Measurements from ENCODE around the gene SPAAR. TPM values are rescaled to one million over a fixed set of nuclear protein-coding genes. Genes with fewer than 3 reads are reported as not detected.

Gene SPAAR
- total RNA-seq, 1 donor from 2014 or later: not detected

DNA sequence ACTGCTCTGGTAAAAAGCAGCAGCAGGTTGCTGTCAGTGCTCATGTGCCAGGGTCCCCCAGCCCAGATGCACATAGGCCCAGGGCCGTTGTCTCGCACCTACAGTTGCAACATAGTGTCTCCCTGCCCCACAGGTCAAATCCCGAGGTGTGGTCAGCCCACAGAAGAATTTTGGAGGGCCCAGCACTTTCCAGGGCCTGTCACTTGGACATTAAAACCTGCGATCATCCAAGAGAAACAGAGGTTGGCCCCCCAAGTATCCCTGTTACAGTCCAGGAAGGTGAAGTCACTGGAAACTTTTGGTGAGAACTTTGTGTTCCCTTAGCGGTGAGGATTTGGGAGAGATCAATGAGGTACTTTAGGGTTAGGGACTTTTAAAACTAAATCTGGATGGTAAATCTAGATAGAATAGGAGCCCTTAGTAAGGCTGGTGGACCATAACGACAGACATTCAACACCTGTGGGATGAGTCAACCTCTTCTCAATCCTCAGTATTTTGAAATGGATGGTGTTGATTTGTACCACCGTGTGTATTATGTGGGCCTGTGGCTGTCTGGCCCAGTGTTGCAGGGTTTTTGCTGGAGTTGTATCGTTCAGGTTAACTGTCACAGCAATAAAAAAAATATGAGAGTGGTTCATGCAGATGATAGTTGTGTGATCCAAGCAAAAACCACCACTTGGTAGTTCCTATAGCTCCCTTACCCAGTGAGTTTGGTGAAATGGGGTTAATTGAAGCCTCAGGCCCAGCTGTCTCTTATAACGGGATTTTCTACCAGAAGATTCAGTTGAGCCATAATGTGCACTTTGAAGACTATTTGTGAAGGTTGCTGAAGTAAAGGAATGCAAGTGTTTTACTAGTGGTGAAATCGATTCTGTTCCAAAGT is 29.4 kb downstream of the SPAAR start:
- TF ChIP-seq, protein P1, sequence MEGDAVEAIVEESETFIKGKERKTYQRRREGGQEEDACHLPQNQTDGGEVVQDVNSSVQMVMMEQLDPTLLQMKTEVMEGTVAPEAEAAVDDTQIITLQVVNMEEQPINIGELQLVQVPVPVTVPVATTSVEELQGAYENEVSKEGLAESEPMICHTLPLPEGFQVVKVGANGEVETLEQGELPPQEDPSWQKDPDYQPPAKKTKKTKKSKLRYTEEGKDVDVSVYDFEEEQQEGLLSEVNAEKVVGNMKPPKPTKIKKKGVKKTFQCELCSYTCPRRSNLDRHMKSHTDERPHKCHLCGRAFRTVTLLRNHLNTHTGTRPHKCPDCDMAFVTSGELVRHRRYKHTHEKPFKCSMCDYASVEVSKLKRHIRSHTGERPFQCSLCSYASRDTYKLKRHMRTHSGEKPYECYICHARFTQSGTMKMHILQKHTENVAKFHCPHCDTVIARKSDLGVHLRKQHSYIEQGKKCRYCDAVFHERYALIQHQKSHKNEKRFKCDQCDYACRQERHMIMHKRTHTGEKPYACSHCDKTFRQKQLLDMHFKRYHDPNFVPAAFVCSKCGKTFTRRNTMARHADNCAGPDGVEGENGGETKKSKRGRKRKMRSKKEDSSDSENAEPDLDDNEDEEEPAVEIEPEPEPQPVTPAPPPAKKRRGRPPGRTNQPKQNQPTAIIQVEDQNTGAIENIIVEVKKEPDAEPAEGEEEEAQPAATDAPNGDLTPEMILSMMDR (IDR thresholded peaks at IDR 0.05; ENCODE audit: unreplicated experiment): no peak
- peaks cover 37% of the 10 kb centered on the region for H3K27me3 Mint-ChIP-seq
- peaks cover 9% of the 10 kb centered on the region for H3K4me1 Mint-ChIP-seq (ENCODE audit: low read depth)
- no peaks in the 10 kb centered on the region for H3K36me3 Mint-ChIP-seq (ENCODE audit: insufficient read depth)
- H3K27ac Mint-ChIP-seq: no peak overlapping the region
- H3K4me3 Mint-ChIP-seq (ENCODE audit: low read depth): no peak overlapping the region
- H3K9me3 Mint-ChIP-seq (ENCODE audit: low read depth): peaks cover 6% of the 10 kb centered on the region
- no peak for DNase-seq (ENCODE audit: low spot score, unreplicated experiment)

DNA sequence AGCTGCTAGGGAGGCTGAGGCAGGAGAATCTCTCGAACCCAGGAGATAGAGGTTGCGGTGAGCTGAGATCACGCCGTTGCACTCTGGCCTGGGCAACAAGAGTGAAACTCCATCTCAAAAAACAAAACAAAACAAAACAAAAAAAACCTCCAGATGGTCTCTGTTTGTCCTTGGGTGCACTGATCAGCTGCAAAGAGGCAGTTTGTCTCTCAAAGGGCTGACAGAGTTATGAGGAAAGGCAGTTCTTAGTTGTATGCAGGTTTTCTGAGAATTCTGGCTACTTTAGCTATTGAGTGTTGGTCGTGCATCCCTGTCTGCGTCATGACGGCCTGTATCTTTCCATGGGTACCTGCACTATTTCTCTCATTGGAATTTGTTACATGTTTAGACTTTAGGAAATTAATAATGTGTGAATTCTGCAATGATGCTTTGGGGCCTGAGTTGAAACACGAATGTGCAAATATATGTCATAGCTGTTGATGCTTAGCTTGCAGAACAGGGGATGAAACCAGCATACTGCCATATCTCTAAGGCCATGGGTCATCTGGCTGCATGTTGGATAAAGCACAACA is 30.5 kb downstream of the SPAAR start:
- Mint-ChIP-seq H3K36me3 (ENCODE audit: insufficient read depth) (no peaks in the 10 kb centered on the region), H3K9me3 (ENCODE audit: low read depth) (peaks cover 6% of the 10 kb centered on the region), H3K4me3 (ENCODE audit: low read depth) (no peak overlapping the region), H3K4me1 (ENCODE audit: low read depth) (peaks cover 8% of the 10 kb centered on the region), H3K27ac (no peak overlapping the region), H3K27me3 (peaks cover 41% of the 10 kb centered on the region)
- DNase-seq (ENCODE audit: low spot score, unreplicated experiment): no peak
- TF ChIP-seq, protein P1 (IDR thresholded peaks at IDR 0.05; ENCODE audit: unreplicated experiment): no peak

DNA sequence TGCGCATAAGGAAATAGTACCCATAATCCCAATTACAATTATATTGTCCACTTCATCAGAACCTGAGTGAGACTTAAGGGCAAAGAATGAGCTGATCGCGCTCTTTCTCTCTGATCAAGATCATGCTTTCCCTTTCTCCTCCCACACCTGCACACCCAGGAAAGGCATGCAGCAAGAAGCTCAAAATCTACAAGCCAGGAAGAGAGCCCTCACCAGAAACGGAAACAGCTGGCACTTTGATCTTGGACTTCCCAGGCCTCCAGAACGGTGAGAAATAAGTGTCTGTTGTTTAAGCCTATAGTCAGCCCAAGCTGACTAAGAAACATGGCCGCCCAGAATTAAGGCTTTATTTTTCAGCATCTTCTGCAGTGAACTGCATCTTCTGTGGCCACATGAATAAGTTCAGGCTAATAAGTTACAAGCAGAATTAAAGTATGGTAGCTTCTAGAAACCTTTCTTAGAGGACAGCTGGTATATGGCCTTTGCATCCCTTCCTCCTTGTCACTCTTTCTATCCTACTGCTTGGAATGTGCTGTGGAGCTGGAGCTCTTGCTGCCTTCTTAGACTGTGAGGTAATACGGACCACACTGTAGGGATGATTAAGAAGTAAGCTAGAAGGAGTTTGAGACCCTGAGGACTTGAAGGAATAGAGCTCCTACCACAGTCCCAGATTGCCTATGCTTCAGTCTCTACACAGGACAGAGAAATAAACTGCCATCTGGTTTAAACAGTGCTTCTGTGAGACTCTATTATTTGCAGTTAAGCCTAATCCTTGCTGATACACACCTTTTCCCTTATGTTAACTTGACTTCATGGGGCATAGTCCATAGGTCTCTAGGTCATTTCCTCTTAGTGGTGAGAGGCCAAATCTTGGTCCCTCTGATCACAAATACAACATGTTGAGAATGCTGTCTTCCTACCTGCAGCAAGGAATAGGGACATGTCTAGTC is 31.4 kb downstream of the SPAAR start:
- Mint-ChIP-seq H3K27ac (no peak overlapping the region), H3K4me1 (ENCODE audit: low read depth) (peaks cover 6% of the 10 kb centered on the region), H3K9me3 (ENCODE audit: low read depth) (peaks cover 11% of the 10 kb centered on the region), H3K36me3 (ENCODE audit: insufficient read depth) (no peaks in the 10 kb centered on the region), H3K4me3 (ENCODE audit: low read depth) (no peak overlapping the region), H3K27me3 (peaks cover 45% of the 10 kb centered on the region)
- DNase-seq (ENCODE audit: low spot score, unreplicated experiment): no peak
- TF ChIP-seq, protein P1 (IDR thresholded peaks at IDR 0.05; ENCODE audit: unreplicated experiment): no peak

DNA sequence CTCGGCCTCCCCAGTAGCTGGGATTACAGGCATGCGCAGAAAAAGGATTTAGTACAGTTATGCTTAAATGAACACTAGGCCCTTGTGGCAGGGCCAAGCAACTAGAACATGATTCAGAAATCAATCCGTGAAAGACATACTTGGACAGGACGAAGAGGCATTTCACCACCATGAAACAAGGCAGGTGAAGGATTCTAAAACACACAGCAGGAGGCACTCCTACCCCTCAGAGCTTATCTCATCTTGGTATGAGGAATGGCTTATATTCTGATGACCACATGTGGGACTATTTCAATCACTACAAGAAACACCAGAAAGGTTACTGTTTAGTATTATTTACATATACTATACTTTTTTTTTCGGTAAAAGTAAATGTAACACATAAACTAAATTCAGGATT is 33.0 kb downstream of the SPAAR start:
- no peak for DNase-seq (ENCODE audit: low spot score, unreplicated experiment)
- H3K4me1 Mint-ChIP-seq (ENCODE audit: low read depth): peaks cover 2% of the 10 kb centered on the region
- peaks cover 6% of the 10 kb centered on the region for H3K9me3 Mint-ChIP-seq (ENCODE audit: low read depth)
- H3K36me3 Mint-ChIP-seq (ENCODE audit: insufficient read depth): no peaks in the 10 kb centered on the region
- H3K27ac Mint-ChIP-seq: no peak overlapping the region
- TF ChIP-seq, protein P1 (IDR thresholded peaks at IDR 0.05; ENCODE audit: unreplicated experiment): no peak
- no peak overlapping the region for H3K4me3 Mint-ChIP-seq (ENCODE audit: low read depth)
- H3K27me3 Mint-ChIP-seq: peaks cover 41% of the 10 kb centered on the region

DNA sequence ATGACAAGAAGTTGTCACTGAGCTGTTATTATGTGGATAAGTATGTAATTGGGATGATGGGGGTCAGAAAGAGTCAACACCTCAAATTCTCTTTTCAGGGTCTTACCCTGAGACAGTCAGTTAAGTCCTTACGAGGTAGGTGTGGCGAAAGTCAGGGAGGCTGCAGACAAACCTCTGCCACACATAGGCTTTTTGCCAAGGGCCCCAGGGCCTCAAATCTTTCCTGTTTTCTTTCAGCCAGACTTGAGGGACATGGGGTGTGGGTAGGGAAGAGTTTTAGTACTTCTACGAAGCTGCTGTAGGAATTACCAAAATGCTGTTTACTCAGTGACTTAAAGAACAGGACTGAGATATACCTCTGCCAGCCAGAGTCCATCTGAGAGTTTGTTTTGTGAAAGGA is 34.9 kb downstream of the SPAAR start:
- peaks cover 4% of the 10 kb centered on the region for H3K9me3 Mint-ChIP-seq (ENCODE audit: low read depth)
- H3K27me3 Mint-ChIP-seq: peaks cover 34% of the 10 kb centered on the region
- H3K4me3 Mint-ChIP-seq (ENCODE audit: low read depth): no peak overlapping the region

More for the DNA sequence above, 34.9 kb downstream of the SPAAR start:
- no peak for DNase-seq (ENCODE audit: low spot score, unreplicated experiment)
- TF ChIP-seq, protein P1 (IDR thresholded peaks at IDR 0.05; ENCODE audit: unreplicated experiment): no peak
- Mint-ChIP-seq H3K36me3 (ENCODE audit: insufficient read depth) (no peaks in the 10 kb centered on the region), H3K4me1 (ENCODE audit: low read depth) (peaks cover 2% of the 10 kb centered on the region), H3K27ac (no peak overlapping the region)

Data from progenitor cell of endocrine pancreas (in vitro differentiated cells).